ENCODE measurements around the gene FAM193A. TPM values are rescaled to one million over a fixed set of nuclear protein-coding genes. Genes with fewer than 3 reads are reported as not detected.

The FAM193A gene
- polyA plus RNA-seq, 1 of the 3 experiments (the other 2 are of a cell fraction), result 9.2 TPM

GRCh38 chr4:2671267-2671895 lies 134.9 kb downstream of the FAM193A start:
- H3K9me3 ChIP-seq, result no peaks in the 10 kb centered on the region
- no peak overlapping the region for H3K9ac ChIP-seq
- no peaks in the 10 kb centered on the region for H3K27me3 ChIP-seq (ENCODE audit: insufficient read depth)
- H3K4me3 ChIP-seq (ENCODE audit: low read depth in 2 of 2, low read length in 1 of 2), result no peak overlapping the region
- TF ChIP-seq FOXJ3 (CRISPR knock-in tag; IDR thresholded peaks at IDR 0.05) (no peak), FOXM1 (IDR thresholded peaks at IDR 0.05; ENCODE audit: low read depth) (no peak), CHD2 (IDR thresholded peaks at IDR 0.05; ENCODE audit: low read length, partially characterized antibody) (no peak), RCOR1 (IDR thresholded peaks at IDR 0.05; ENCODE audit: low read length) (no peak), IRF3 (IDR thresholded peaks at IDR 0.05; ENCODE audit: low read depth, low read length) (no peak), SMC3 (IDR thresholded peaks at IDR 0.05; ENCODE audit: low read depth, low read length) (no peak), EP300 (IDR thresholded peaks at IDR 0.05; ENCODE audit: borderline replicate concordance in 1 of 2, low read depth in 1 of 2, low read length in 1 of 2) (no peak), TCF12 (IDR thresholded peaks at IDR 0.05) (no peak), NFIC (IDR thresholded peaks at IDR 0.05; ENCODE audit: borderline replicate concordance) (no peak), RXRA (IDR thresholded peaks at IDR 0.05; ENCODE audit: borderline replicate concordance, low read depth) (no peak)
- TF ChIP-seq, protein P1, sequence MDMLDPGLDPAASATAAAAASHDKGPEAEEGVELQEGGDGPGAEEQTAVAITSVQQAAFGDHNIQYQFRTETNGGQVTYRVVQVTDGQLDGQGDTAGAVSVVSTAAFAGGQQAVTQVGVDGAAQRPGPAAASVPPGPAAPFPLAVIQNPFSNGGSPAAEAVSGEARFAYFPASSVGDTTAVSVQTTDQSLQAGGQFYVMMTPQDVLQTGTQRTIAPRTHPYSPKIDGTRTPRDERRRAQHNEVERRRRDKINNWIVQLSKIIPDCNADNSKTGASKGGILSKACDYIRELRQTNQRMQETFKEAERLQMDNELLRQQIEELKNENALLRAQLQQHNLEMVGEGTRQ (IDR thresholded peaks at IDR 0.05; ENCODE audit: borderline replicate concordance, low read depth, low read length), result no peak
- no peak overlapping the region for H3K4me2 ChIP-seq
- POLR2A ChIA-PET, result no interaction called here
- no peak overlapping the region for H2AFZ ChIP-seq (ENCODE audit: low read depth)
- H3K9me2 ChIP-seq, result no peaks in the 10 kb centered on the region
- peaks cover 46% of the 10 kb centered on the region in 2 experiments for H3K36me3 ChIP-seq (replicated peaks in 1 of 2; ENCODE audit: control insufficient read depth in 1 of 2, insufficient read depth in 2 of 2, low read length in 1 of 2)
- 95% methylated on average over 10 of the region's 10 CpGs for WGBS (ENCODE audit: low lambda C conversion rate)
- no peak for DNase-seq
- H3K79me2 ChIP-seq (ENCODE audit: insufficient read depth), result peaks cover 53% of the 10 kb centered on the region
- no peaks in the 10 kb centered on the region; a peak in 1 of 4 replicates for H3K4me1 ChIP-seq (ENCODE audit: control insufficient read depth in 1 of 2, insufficient read depth in 2 of 2, low read depth in 1 of 2, low read length in 1 of 2)
- CTCF ChIA-PET, result interaction anchor here (0.6 to 1.1 kb wide), 2 partner anchors 10 to 1209 kb away, joined by 3 read pairs; no protein-coding TSS in a partner anchor
- peaks cover 4% of the 10 kb centered on the region for H3F3A ChIP-seq (replicated peaks; ENCODE audit: insufficient read depth)
- no peak overlapping the region; a peak in 1 of 4 replicates for H3K27ac ChIP-seq (ENCODE audit: low read depth in 2 of 2, low read length in 1 of 2)
- no peaks in the 10 kb centered on the region for H4K20me1 ChIP-seq (ENCODE audit: insufficient read depth)

DNA sequence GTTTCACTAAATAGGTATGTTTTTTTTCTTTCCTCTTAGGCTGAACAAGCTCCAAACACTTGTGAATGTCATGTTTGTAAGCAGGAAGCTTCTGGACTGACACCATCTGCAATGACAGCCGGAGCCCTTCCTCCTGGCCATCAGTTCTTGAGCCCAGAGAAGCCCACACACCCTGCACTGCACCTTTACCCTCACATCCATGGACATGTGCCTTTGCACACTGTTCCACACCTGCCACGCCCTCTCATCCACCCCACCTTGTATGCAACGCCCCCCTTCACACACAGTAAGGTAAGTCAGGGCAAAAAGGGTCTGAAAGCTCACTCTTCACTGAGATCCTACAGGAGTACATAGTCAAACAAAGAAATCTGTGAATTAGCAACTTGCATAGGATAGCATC lies 135.6 kb downstream of the FAM193A start:
- Histone ChIP-seq H2AFZ (ENCODE audit: low read depth) (no peak overlapping the region), H3K9me2 (no peaks in the 10 kb centered on the region), H3K4me3 (ENCODE audit: low read depth in 2 of 2, low read length in 1 of 2) (no peak overlapping the region), H3F3A (replicated peaks; ENCODE audit: insufficient read depth) (peaks cover 4% of the 10 kb centered on the region), H3K9me3 (no peaks in the 10 kb centered on the region), H3K36me3 (replicated peaks in 1 of 2; ENCODE audit: control insufficient read depth in 1 of 2, insufficient read depth in 2 of 2, low read length in 1 of 2) (peaks cover 46 to 53% of the 10 kb centered on the region in 2 experiments), H3K4me2 (no peak overlapping the region), H3K79me2 (ENCODE audit: insufficient read depth) (peaks cover 48% of the 10 kb centered on the region), H3K9ac (no peak overlapping the region), H3K4me1 (ENCODE audit: control insufficient read depth in 1 of 2, insufficient read depth in 2 of 2, low read depth in 1 of 2, low read length in 1 of 2) (no peaks in the 10 kb centered on the region; a peak in 1 of 4 replicates), H3K27ac (ENCODE audit: low read depth in 2 of 2, low read length in 1 of 2) (no peak overlapping the region; a peak in 1 of 4 replicates), H4K20me1 (ENCODE audit: insufficient read depth) (no peaks in the 10 kb centered on the region), H3K27me3 (ENCODE audit: insufficient read depth) (no peaks in the 10 kb centered on the region)
- DNase-seq, result no peak
- ChIA-PET CTCF (interaction anchor here (1.1 kb wide), 1 partner anchor 34 kb away, joined by 7 read pairs; no protein-coding TSS in a partner anchor), POLR2A (interaction anchor here (1.0 kb wide), 1 partner anchor 14 kb away, joined by 3 read pairs; no protein-coding TSS in a partner anchor)
- WGBS (ENCODE audit: low lambda C conversion rate), result 90% methylated on average over 3 of the region's 3 CpGs
- TF ChIP-seq, protein P1 (IDR thresholded peaks at IDR 0.05; ENCODE audit: borderline replicate concordance, low read depth, low read length), result no peak
- TF ChIP-seq ZBTB33 (IDR thresholded peaks at IDR 0.05; ENCODE audit: borderline replicate concordance, low read depth), result no peak
- TF ChIP-seq TCF12 (IDR thresholded peaks at IDR 0.05), result no peak
- no peak for TF ChIP-seq SMC3 (IDR thresholded peaks at IDR 0.05; ENCODE audit: low read depth, low read length)
- no peak for TF ChIP-seq EP300 (IDR thresholded peaks at IDR 0.05; ENCODE audit: borderline replicate concordance in 1 of 2, low read depth in 1 of 2, low read length in 1 of 2)
- no peak for TF ChIP-seq PBX3 (IDR thresholded peaks at IDR 0.05)
- no peak for TF ChIP-seq NFIC (IDR thresholded peaks at IDR 0.05; ENCODE audit: borderline replicate concordance)
- TF ChIP-seq MXI1 (IDR thresholded peaks at IDR 0.05; ENCODE audit: low read depth, low read length), result no peak
- TF ChIP-seq FOXM1 (IDR thresholded peaks at IDR 0.05; ENCODE audit: low read depth), result no peak
- TF ChIP-seq RXRA (IDR thresholded peaks at IDR 0.05; ENCODE audit: borderline replicate concordance, low read depth), result no peak
- TF ChIP-seq, protein P2, sequence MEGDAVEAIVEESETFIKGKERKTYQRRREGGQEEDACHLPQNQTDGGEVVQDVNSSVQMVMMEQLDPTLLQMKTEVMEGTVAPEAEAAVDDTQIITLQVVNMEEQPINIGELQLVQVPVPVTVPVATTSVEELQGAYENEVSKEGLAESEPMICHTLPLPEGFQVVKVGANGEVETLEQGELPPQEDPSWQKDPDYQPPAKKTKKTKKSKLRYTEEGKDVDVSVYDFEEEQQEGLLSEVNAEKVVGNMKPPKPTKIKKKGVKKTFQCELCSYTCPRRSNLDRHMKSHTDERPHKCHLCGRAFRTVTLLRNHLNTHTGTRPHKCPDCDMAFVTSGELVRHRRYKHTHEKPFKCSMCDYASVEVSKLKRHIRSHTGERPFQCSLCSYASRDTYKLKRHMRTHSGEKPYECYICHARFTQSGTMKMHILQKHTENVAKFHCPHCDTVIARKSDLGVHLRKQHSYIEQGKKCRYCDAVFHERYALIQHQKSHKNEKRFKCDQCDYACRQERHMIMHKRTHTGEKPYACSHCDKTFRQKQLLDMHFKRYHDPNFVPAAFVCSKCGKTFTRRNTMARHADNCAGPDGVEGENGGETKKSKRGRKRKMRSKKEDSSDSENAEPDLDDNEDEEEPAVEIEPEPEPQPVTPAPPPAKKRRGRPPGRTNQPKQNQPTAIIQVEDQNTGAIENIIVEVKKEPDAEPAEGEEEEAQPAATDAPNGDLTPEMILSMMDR (IDR thresholded peaks at IDR 0.05), result no peak
- TF ChIP-seq TAF1 (IDR thresholded peaks at IDR 0.05; ENCODE audit: borderline replicate concordance, low read depth, low read length), result no peak

Measured in SK-N-SH (cell line).